IPS-18c (cell line): ENCODE data around the gene PER2.
"Not testable (repeated sequence)": the region's sequence is repeated elsewhere in the genome, so short reads cannot be mapped to it uniquely, and the experiment has no call there.

ENCODE experiments used
- H3K4me3 ChIP-seq: 2 replicates; pipeline ENCODE4 v1.7.0; 2013; ENCODE audit warnings: low read depth, mild to moderate bottlenecking, low read length, moderate library complexity; ENCODE audit not compliant: insufficient read depth
- H3K9me3 ChIP-seq: one replicate; pipeline ENCODE4 v1.6.1; 2013; ENCODE audit warnings: mild to moderate bottlenecking, low read length, moderate library complexity; ENCODE audit not compliant: control insufficient read depth, insufficient read depth

PER2 gene

DNA sequence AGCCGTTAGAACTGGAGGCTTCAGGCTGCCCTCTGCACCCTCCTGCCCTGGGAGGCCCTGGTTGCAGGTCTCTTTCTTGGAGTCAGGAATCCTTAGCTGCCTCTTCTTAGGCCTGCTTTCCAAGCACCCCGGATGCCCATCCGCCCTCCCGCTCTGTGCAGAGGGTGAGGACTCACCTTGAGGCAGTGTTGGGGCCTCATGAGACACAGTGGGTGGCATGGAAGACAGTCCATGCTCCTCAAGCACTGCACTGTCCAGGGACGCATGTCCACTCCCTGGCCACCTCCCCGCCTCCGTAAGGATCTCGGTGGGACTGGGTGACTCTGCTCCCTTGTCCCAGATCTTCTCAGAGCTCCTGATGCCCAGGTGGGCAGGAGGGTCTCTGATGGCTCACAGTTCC lies 26.2 kb upstream of the PER2 start:
- Histone ChIP-seq H3K9me3 (no peaks in the 10 kb centered on the region), H3K4me3 (no peak overlapping the region)

DNA sequence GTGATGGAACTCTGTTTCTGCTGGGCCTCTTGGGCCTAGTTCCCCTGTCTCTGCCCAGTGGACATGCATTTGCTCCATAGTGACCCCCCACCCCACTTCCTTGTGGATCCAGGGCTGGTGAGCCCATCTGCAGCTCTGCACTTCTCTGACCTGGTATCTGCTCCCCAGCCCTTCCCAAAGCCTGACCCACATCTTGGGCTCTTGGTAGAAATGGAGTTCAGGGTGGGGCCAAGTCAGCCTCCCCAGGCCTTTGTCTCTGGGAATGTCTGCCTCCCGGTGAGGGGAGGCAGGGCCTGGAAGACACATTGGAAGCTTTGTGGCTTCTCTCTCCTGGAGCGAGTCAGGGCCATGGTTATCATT lies 25.6 kb upstream of the PER2 start:
- no peak overlapping the region for H3K4me3 ChIP-seq
- no peaks in the 10 kb centered on the region for H3K9me3 ChIP-seq

DNA sequence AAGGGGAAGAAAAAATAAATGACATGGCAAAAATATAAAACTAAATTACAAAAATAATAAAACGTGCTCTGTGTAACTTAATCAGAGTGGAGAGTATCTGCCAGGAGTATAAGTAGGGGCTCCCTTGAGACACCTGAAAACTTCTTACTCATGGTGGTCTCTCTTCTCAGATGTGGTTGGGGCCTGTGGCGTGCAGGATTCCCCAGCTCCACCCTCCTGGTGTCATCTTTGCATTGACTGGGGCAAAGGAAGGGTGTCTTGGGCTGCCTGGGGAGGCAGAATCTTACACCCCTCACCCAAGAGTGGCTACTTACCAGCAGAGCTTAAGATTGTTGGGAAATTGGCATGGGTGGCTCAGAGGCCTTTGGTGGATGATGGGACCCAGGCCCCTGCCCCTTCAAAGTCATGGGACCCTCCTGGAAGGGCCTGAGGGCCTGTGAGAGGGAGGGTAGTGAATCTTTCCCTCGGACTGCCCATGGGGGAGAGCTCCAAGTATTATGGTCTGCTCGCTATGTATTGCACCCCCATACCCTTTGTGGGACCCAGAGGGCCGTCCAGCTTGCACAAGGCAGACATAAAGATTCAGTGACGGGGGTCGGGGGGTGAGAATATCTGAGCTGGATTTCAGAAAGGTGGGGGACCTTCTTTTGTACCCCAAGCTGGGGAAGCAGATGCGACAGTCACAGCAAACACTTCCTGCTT lies 25.0 kb upstream of the PER2 start:
- no peak overlapping the region for H3K4me3 ChIP-seq
- no peaks in the 10 kb centered on the region for H3K9me3 ChIP-seq

DNA sequence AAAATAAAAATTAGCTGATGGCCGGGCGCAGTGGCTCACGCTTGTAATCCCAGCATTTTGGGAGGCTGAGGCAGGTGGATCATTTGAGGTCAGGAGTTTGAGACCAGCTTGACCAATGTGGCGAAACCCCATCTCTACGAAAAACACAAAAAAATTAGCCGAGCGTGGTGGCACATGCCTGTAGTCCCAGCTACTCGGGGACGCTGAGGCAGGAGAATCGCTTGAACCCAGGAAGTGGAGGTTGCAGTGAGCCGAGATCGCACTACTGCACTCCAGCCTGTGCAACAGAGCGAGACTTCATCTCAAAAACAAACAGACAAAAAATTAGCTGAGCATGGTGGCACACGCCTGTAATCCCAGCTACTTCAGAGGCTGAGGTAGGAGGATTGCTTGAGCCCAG lies 22.3 kb upstream of the PER2 start:
- H3K4me3 ChIP-seq, H3K9me3 ChIP-seq: not testable (repeated sequence)

DNA sequence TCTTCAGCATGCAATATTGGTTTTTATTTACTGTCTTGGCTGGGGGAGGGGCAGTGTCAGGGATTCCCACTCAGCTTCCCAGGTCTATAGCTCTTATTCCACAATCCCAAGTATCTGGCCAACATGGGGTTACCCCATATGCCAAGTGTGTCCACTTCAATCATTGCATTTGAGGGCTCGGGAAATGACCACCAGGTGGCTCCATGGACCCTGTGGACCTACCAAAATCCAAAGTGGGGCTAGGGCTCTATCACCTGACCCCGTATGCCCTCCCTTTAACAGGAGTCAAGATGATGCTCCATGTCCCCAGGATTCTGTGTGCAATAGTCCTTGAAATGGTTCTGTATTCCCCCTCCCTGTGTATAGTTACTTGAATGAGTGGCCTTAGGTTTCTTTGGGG lies 19.8 kb upstream of the PER2 start:
- Histone ChIP-seq H3K9me3 (no peaks in the 10 kb centered on the region), H3K4me3 (no peak overlapping the region)

DNA sequence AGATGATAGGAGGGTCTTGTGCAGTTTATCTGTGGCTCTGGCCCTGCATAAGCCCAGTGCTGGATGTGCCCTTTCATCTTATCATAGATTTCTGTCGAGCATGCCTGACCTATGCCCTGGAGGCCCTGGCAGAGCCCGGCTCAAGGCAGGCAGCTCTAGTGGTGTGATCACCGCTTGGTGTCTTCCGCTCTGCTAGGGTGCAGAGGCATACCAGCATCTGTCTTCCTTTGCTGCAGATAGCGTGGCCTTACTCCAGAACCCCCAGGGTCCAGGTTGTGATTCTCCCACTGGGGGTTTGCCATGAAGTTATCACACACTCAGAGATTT lies 18.2 kb upstream of the PER2 start:
- Histone ChIP-seq H3K4me3 (no peak overlapping the region), H3K9me3 (no peaks in the 10 kb centered on the region)

DNA sequence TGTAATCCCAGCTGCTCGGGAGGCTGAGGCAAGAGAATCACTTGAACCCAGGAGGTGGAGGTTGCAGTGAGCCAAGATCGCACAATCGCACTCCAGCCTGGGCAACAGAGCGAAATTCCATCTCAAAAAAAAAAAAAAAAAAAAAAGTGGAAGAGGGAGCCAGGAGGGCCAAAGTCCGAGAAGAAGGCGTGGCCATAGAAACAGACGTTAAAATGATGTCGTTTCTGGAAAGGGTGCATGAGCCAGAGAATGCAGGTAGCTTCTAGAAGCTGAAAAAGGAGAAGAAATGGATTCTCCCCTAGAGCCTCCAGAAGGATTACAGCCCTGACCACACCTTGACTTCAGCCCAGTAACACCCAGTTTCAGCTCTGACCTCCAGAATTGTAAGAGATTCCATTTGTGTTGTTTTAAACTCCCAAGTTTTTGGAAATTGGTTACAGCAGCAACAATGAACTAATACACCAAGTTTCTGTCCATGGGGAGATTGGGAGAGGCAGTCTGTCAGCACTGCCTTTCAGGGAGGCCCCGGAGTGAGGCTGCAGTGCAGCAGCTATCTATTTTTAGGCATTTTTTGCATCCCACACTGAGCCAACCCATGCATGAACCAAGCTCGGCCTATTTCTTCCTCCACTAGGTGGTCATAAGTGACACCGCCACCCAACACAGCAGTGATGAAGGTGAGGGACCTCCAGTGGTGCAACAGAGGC lies 17.7 kb upstream of the PER2 start:
- no peak overlapping the region for H3K4me3 ChIP-seq

DNA sequence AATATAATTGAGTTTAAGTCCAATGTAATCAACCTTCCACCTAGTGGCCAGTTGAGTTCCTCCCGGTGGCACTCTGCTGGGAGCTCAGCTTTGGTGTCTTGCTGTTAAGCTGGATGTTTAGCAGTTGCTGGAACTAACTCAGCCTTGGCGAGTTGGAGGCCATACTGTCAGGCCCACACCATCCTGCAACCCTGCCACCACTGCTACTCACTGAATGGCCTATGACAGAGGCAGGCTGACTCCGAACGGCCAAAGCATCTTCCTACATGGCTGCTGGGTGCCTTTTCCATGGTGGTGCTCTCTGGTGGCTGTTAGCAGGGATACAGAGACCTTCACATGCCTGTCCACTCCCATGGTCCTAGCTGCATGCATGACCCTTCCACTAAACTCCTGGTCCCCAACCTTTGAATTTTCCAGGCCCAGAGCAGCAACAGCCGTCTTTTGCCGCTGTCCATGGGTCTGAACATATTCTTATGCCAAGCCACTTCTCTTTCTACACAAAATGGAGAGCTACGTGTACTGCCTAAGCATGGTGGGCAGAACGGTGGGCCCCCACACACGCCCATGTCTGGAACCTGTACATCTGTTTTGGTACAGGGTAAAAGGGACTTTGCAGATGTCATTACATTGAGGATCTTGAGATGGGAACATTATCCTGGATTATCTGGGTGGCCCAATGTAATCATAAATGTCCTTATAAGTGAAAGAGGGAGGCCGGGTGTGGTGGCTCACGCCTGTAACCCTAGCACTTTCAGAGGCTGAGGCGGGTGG lies 16.9 kb upstream of the PER2 start:
- Histone ChIP-seq H3K9me3 (no peaks in the 10 kb centered on the region), H3K4me3 (no peak overlapping the region)

More for the DNA sequence above, 17.7 kb upstream of the PER2 start:
- H3K9me3 ChIP-seq: no peaks in the 10 kb centered on the region

DNA sequence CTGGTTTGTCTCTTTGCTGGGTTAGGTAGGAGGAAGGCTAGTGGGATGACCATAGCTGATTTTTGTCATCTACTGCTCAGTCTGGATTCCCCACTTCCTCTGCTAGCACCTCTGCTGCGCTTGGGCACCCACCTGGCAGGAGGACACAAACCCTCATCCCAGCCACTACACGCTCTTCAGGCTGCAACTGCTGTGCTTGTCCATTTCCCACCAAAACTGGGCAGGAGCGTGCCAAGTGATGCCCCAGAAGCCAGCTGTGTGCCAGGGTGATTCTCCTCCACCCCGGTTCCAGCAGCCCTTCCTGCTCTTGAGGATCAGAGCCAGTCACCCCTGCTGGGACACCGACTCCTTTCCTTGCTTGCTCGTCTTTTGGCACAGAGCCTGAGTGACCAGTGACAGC lies 15.7 kb upstream of the PER2 start:
- no peaks in the 10 kb centered on the region for H3K9me3 ChIP-seq
- H3K4me3 ChIP-seq: no peak overlapping the region

DNA sequence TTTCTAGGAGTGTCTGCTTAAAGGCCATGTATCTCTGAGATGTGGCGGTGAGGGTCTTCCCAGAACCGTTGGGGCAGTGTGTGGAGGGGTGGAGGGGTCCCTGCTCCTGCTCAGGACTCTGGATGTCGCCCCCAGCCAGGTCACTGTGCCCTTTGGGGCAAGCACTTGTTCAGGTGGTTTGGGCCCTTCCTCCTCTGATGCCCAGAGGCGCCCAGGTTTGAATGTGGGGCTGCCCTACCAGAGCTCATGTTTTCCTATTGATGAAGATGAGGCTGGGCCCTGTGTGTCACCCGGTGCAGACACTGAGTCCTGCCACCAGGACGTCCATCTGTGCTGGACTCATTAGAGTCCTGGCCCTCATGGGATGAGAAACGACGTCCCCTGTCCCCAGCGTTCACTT lies 14.3 kb upstream of the PER2 start:
- Histone ChIP-seq H3K4me3 (no peak overlapping the region), H3K9me3 (no peaks in the 10 kb centered on the region)

DNA sequence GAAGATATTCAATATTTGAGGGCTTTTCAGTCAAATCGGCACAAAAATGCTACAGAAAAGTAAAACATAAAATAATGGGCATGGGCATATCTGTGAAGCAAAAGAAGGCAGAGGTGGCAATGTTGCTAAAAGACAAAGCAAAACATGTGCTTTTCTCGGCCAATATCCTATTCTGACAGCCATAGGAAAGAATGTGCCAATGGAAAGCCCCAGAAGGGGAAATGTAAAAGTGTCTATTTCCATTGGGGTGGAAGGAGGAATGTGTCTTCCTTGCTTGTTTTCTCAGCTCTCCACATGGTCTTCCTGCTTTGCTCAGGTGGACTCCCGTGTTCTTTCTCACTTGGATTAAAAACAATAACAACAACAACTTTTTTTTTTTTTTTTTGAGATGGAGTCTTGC lies 13.7 kb upstream of the PER2 start:
- no peaks in the 10 kb centered on the region for H3K9me3 ChIP-seq
- H3K4me3 ChIP-seq: no peak overlapping the region

DNA sequence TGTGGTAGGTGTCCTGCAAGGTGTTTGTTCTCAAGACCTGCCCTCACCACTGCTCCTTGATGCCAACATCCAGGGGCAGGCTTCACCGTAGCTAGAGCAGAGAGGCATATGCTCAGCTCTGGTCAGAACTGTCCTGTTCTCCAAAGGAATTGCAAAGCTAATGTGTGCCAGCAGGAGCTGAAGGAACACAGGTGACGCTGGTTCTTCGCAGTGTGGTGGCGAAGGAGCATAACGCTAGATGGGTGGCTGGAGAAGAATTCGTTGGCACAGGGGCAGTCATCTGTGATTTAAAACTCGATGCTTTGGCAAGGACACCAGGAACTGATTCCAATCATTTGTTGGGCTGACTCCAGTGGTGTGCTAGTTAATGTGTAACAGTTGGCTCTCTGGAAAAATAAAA lies 11.4 kb upstream of the PER2 start:
- Histone ChIP-seq H3K4me3 (no peak overlapping the region), H3K9me3 (no peaks in the 10 kb centered on the region)

DNA sequence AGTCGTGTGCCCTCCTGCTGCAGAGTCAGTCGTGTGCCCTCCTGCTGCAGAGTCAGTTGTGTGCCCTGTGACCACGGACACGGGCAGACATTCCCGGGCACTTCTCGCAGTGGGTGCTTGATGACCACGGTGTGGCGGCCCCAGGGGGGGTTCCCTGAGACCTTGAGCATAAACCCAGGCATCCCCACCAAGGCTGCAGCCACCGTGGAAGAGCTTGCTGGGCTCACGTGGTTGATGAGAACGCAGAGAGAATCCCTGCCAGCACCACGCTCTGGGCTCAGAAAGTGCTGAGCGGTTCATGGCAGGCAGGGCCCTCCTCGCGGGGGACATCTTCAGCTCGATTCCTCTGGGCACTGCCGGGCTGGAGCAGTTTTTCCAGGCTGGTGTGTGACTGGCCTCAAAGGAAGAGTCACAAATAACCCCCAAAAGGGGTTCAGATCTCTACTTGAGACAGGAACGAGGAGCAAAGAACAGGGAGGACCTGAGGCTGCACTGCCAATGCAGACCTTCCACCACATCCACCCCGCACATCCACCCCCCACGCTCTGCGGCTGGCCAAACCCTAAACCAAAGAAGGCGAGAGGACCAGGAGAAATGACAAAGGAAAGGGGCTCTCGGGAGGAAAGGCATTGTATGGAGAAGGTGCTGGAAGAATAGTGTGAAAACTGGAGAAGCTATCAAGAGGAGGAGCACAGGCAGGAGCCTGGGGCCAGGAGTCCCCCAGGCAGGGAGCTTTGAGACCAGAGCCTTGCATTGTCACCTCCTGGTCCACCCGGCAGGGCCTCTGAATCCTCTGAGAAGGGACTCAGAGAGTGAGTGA lies 8.4 kb upstream of the PER2 start:
- H3K9me3 ChIP-seq: no peaks in the 10 kb centered on the region

DNA sequence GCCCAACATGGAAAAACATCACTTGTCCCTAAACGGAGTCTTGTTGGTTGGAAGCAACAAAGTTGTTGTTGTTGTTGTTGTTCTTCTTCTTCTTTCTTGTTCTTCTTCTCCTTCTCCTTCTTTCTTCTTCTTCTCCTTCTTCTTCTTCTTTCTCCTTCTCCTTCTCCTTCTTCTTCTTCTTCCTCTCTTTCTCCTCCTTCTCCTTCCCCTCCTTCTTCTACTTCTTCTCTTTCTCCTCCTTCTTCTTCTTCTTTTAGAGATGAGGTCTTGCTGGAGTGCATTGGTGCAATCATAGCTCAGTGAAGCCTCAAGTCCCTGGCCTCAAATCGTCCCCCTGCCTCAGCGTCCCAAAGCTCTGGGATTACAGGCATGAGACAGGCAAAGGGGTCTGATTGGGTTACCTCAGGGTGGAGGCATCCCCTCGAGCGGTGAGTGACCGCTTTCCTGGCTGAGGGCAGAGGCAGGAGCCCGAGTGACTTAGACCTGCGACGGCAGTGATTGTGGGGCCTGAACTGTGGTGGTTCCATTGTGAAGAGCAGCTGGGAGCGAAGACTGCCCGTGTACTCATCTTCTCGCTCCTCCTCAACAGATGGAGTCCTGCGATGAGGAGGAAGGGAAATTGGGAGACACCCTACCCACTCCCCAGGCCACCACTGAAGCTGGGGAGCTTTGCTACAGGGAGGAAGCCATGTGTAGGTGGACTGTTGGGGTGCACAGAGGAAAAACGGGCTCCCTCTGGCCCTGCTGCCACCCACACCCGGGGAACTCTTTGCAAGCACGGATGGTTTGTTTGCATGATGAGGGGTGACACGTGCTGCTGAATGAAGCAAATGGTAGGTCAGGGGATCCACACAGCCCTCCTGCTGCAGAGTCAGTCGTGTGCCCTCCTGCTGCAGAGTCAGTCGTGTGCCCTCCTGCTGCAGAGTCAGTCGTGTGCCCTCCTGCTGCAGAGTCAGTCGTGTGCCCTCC lies 7.0 kb upstream of the PER2 start:
- no peaks in the 10 kb centered on the region for H3K9me3 ChIP-seq
- H3K4me3 ChIP-seq: no peak overlapping the region

More for the DNA sequence above, 8.4 kb upstream of the PER2 start:
- H3K4me3 ChIP-seq: no peak overlapping the region

DNA sequence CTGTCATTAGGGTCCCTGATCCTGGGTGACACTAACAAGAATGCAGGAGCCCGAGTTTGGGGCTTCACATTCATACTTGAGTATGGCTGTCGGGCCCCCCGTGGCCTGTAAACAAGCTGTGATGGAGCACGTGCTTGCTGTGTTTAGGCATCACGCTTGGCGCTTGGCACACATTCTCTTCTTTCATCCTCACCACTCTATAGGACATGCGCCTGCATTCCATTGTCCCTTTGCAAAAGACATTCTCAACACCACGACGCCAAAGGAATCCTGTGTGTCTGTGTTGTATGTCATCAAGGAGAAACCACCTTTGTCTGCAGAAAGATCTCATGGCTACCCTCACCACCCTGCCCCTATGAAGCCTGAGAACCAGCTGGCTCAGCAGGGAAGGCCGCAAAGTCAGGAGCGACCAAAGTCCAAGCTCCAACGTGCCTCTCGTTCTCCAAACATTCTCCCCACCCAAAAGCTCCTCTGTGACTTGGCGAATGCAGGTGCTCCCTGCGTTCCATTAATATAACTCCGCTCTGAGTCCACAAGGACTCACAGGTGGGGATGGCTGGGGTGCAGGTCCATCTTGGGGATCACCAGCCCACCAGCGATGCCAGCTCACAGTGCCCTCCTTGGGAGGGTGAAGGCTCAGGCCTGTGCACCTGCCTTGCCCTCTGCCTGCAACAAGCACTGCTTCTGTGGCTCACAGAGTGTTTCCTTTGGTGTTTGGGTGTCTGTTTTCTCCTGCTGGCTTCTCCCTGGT lies 6.2 kb upstream of the PER2 start:
- no peak overlapping the region for H3K4me3 ChIP-seq
- no peaks in the 10 kb centered on the region for H3K9me3 ChIP-seq

DNA sequence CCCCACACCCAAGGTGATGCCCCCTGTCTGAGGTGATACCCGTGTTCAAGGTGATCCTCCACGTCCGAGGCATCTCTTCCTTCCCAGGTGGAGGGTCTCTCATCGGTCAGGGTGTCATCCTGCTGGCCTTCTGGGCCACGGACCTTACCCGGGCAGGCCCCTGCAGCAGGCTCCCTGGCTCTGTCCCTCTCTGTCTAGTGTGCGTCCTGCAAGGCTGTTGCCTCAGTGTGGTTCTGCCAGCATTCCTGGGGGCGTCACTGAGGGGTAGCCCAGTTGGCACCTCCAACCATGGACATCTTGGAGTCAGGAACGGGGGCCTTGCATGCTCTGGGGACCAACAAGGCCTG lies 5.6 kb upstream of the PER2 start:
- H3K9me3 ChIP-seq: no peaks in the 10 kb centered on the region
- no peak overlapping the region for H3K4me3 ChIP-seq
